GM13976 (cell line): ENCODE results near the gene DNAJC30.
"Not testable (repeated sequence)": the region's sequence is repeated elsewhere in the genome, so short reads cannot be mapped to it uniquely, and the experiment has no call there.

Experiments
- DNase-seq: peaks from one replicate; pipeline ENCODE4 v3.0.0; 2012; ENCODE audit warnings: low spot score
- in situ Hi-C: fragments of 300-500 bp; cut with MboI; formaldehyde crosslinking; loops from one replicate; pipeline ENCODE4 v1.12.0; 2022; ENCODE audit warnings: low sequenced_read_pairs, mixed read lengths, inconsistent platforms; ENCODE audit not compliant: unreplicated experiment
- TF ChIP-seq, protein P1 (sequence below): IDR thresholded peaks from 2 replicates; pipeline ENCODE4 v1.5.1; 2012; ENCODE audit warnings: borderline replicate concordance, mild to moderate bottlenecking; ENCODE audit not compliant: insufficient read depth; ENCODE audit errors: extremely low read depth, missing control alignments, control extremely low read depth

DNAJC30 gene

DNA sequence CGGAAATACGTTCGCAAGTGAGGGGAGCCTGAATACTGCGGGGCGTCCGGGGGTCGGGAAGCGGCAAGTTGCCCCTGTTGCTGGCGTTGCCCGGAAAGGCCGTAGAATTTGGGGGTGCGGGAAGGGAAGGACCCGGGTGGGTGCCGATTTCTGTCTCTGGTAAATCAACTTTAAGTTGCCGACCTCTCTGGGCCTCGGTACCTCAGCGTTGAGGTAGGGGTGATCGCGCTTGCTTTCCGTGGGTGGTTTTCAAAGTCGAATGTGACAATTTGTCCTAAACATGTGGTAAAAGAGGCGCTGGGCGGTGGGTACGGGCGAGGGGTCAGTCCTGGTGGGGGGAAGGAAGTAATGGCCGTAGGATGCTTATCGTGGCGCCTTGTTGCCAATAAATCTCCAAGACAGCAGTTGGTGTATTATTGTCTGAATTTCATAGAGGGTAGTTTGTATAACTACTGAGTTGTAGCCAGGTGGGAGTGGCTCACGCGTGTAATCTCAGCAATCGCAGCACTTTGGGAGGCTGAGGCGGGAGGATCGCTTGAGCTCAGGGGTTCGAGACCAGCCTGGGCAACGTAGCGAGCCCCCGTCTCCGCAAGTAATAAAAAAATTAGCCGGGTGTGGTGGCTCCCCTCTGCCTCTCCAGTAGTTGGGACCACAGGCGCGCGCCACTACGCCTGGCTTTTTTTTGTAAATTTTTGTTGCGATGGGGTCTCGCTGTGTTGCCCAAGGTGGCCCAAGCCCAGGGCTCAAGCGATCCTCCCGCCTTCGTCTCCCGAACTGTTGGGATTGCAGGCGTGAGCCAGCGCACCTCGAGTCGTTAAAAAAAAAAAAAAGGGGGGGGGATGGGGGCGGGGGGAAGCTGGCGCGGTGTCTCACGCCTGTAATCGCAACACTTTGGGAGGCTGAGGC lies 788 bp upstream of the DNAJC30 start:
- no peak for DNase-seq
- TF ChIP-seq, protein P1, sequence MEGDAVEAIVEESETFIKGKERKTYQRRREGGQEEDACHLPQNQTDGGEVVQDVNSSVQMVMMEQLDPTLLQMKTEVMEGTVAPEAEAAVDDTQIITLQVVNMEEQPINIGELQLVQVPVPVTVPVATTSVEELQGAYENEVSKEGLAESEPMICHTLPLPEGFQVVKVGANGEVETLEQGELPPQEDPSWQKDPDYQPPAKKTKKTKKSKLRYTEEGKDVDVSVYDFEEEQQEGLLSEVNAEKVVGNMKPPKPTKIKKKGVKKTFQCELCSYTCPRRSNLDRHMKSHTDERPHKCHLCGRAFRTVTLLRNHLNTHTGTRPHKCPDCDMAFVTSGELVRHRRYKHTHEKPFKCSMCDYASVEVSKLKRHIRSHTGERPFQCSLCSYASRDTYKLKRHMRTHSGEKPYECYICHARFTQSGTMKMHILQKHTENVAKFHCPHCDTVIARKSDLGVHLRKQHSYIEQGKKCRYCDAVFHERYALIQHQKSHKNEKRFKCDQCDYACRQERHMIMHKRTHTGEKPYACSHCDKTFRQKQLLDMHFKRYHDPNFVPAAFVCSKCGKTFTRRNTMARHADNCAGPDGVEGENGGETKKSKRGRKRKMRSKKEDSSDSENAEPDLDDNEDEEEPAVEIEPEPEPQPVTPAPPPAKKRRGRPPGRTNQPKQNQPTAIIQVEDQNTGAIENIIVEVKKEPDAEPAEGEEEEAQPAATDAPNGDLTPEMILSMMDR, result no peak
- in situ Hi-C loops, result no loop called here

DNA sequence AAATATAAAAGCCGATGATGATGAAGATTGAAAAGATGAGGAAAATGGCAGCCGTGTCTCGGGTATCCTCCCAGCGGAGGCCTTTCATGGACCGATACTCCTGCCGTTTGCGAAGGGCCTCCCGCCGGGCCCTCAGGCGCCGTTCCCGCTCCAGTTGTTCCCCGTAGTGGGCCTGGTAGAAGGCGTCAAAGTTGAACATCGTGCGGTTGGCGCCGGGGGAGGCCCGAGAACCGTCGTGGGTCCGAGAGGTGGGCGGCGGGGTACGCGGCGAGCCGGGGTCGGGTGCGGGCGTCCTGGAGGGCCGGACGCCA lies 553 bp downstream of the DNAJC30 start:
- in situ Hi-C loops, result no loop called here
- DNase-seq, result no peak
- TF ChIP-seq, protein P1, result no peak

DNA sequence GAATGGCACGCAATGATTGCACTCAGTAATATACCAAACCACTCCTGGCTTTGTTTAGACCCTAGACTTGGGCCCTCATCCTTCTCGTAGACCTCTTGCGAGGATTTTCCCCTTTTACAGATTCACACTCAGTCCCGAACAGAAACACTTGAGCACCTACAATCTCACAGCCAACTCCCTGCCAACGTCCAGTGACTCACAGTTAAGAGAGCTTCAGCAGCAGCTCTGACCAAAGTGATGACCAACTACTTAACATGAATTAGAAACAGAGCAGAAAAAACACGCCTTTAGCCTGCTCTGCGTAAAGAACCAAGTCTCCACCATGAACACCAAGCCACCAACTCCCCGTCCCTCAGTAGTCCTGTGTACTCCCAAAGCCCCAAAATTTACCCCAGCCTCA lies 2.2 kb downstream of the DNAJC30 start:
- no peak for DNase-seq
- in situ Hi-C loops, result no loop called here
- TF ChIP-seq, protein P1, result no peak

DNA sequence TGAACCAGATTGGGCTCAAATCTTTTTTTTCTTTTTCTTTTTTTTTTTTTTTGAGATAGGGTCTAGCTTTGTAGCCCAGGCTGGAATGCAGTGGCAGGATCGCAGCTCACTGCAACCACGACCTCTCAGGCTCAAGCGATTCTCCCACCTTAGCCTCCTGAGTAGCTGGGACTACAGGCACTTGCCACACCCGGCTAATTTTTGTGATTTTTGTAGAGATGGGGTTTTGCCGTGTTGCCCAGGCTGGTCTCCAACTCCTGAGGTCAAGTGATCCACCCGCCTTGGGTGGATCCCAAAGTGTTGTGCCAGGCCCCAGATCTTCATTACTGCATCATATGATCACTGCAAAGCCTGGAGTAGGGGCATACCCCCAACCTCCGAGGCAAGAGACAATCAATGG lies 2.8 kb downstream of the DNAJC30 start:
- TF ChIP-seq, protein P1, result no peak
- in situ Hi-C loops, result no loop called here
- no peak for DNase-seq

DNA sequence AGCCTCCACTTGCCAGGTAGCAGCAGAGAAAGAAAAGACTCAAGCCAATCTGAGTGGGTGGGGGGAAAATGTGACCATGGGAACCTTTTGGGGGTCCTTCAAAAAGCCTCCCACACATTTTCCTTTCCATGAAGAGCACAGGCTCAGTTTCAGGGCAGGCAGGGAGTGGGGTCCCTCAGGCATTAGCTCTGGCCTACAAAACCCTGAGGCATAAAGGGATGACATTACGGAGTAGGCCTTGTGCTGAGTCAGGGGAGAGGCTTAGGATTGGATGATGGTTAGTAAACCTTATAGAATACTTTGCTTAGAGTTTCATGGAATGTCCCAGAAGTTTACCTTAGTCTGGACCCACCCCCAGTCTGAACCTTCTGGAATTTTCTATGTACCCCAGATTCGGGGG lies 3.5 kb downstream of the DNAJC30 start:
- in situ Hi-C loops, result no loop called here
- no peak for DNase-seq

DNA sequence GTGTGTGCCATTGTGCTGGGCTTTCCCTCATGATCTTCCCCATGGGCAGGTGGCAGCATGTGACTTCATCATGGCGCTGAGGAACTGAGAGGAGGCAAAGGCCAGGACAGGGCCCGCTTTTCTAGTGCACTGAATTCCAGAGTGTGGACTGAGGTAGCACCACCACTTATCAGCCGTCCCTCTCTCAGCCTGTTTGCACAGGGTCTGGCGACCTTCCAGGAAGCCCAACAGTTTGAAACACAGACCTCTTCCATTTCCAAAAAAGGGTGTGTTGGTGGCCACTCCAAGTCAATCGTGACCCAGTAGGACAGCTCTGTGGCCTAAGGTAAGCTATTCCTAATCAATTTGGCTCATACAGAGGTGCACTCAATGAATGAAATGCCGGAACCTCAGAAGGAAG lies 4.4 kb downstream of the DNAJC30 start:
- TF ChIP-seq, protein P1, result no peak
- no peak for DNase-seq
- in situ Hi-C loops, result no loop called here

More for the DNA sequence above, 3.5 kb downstream of the DNAJC30 start:
- TF ChIP-seq, protein P1, result no peak

DNA sequence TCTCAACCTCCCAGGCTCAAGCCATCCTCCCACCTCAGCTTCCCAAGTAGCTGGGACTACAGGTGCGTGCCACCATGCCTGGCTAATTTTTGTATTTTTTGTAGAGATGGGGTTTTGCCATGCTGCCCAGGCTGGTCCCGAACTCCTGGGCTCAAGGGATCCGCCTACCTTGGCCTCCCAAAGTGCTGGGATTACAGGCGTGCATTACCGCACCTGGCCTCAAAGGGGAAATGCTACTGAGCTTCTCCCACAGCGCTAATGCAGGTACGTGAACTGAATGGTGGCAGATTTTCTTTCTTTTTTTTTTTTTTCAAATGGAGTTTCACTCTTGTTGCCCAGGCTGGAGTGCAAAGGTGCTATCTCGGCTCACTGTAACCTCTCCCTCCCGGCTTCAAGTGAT lies 7.2 kb downstream of the DNAJC30 start:
- in situ Hi-C loops, DNase-seq: not testable (repeated sequence)
